Measurements from ENCODE around the gene KIF26B.

KIF26B gene

GRCh38 chr1:245495681-245496080 is 340.9 kb downstream of the KIF26B start:
- no peak for TF ChIP-seq CTCF (IDR thresholded peaks at IDR 0.05)

GRCh38 chr1:245500546-245500945 is 345.8 kb downstream of the KIF26B start:
- TF ChIP-seq CTCF (IDR thresholded peaks at IDR 0.05) = no peak

- no peak for TF ChIP-seq CTCF (IDR thresholded peaks at IDR 0.05)
These were observed 346.8 kb downstream of the KIF26B start for GRCh38 chr1:245501633-245502032.

GRCh38 chr1:245503548-245503947 is 348.8 kb downstream of the KIF26B start:
- TF ChIP-seq CTCF (IDR thresholded peaks at IDR 0.05) = no peak

- TF ChIP-seq CTCF (IDR thresholded peaks at IDR 0.05) = no peak
These were observed 355.4 kb downstream of the KIF26B start for GRCh38 chr1:245510144-245510543.

GRCh38 chr1:245512181-245512888 is 357.6 kb downstream of the KIF26B start:
- TF ChIP-seq CTCF (IDR thresholded peaks at IDR 0.05) = no peak

- no peak for TF ChIP-seq CTCF (IDR thresholded peaks at IDR 0.05)
These were observed 358.3 kb downstream of the KIF26B start for GRCh38 chr1:245512980-245513578.
